Measurements from ENCODE around the gene PALLD. TPM values are rescaled to one million over a fixed set of nuclear protein-coding genes. Genes with fewer than 3 reads are reported as not detected.

PALLD gene
- total RNA-seq, 6 experiments from 2014 or later, result 7.7 to 81.6 (median 24.8) TPM

- peak in 1 of 4 donors; percentile 63 for ATAC-seq
- no peak for DNase-seq
- intact Hi-C loops (cut with DNase I), result no loop called here
- 54% methylated on average over 7 of the region's 7 CpGs for WGBS (ENCODE audit: insufficient coverage, low coverage, low lambda C conversion rate, missing lambda C conversion rate)
- H3K9me3 ChIP-seq, result no peaks in the 10 kb centered on the region
- no peak overlapping the region for H3K4me3 ChIP-seq
- no peak overlapping the region for H3K27ac ChIP-seq
- TF ChIP-seq, protein P1, sequence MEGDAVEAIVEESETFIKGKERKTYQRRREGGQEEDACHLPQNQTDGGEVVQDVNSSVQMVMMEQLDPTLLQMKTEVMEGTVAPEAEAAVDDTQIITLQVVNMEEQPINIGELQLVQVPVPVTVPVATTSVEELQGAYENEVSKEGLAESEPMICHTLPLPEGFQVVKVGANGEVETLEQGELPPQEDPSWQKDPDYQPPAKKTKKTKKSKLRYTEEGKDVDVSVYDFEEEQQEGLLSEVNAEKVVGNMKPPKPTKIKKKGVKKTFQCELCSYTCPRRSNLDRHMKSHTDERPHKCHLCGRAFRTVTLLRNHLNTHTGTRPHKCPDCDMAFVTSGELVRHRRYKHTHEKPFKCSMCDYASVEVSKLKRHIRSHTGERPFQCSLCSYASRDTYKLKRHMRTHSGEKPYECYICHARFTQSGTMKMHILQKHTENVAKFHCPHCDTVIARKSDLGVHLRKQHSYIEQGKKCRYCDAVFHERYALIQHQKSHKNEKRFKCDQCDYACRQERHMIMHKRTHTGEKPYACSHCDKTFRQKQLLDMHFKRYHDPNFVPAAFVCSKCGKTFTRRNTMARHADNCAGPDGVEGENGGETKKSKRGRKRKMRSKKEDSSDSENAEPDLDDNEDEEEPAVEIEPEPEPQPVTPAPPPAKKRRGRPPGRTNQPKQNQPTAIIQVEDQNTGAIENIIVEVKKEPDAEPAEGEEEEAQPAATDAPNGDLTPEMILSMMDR (IDR thresholded peaks at IDR 0.05), result no peak
- no peaks in the 10 kb centered on the region for H3K27me3 ChIP-seq
- H3K4me1 ChIP-seq, result no peaks in the 10 kb centered on the region
- H3K36me3 ChIP-seq, result no peaks in the 10 kb centered on the region
Observed at GRCh38 chr4:168604496-168605373, 107.9 kb downstream of the PALLD start.

DNA sequence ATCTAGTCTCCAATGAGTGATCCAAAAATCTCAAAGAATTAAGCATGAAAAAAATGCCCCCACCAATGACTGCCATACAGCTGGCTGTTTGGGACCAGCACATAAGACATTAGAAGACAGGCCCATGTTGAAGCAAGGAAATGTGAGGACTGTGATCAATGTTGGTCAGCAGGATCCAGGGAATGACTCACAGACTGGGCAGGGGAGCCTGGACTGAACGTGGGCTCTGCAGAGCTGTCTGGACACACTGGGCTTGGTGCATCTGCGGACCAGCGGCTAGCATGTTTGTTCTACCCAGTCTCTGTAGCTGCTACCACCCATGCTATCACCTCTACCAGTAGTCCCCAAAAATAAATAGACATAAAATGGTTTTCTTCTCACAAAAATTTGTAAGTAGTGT is 108.6 kb downstream of the PALLD start:
- no peaks in the 10 kb centered on the region for H3K9me3 ChIP-seq
- no peak overlapping the region for H3K27ac ChIP-seq
- ATAC-seq (no peak), DNase-seq (no peak)
- intact Hi-C loops (cut with DNase I), result no loop called here
- no peaks in the 10 kb centered on the region for H3K36me3 ChIP-seq
- TF ChIP-seq POLR2A (IDR thresholded peaks at IDR 0.05), result no peak
- TF ChIP-seq, protein P1 (IDR thresholded peaks at IDR 0.05), result no peak
- no peaks in the 10 kb centered on the region for H3K27me3 ChIP-seq
- H3K4me3 ChIP-seq, result no peak overlapping the region
- H3K4me1 ChIP-seq, result no peaks in the 10 kb centered on the region
- 43% methylated on average over 1 of the region's 3 CpGs for WGBS (ENCODE audit: insufficient coverage, low coverage, low lambda C conversion rate, missing lambda C conversion rate)

DNA sequence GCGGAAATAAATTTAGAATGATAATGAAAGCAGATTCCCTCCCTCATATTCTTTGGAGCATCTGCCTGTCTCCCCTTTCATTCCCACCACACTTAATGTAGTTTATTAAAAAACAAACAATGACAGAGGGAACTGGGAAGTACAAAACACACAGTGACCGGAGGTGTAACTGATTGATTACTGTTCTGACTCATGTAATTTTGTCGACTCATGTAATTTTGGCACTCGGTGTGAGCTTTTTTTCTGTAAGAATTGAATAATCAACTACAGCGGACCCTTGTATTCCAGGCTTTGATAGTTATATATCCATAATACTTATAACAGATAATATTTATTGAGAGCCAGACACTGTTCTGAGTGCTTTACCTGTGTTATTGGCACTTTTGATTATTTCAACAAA is 110.4 kb downstream of the PALLD start:
- H3K4me1 ChIP-seq, result no peaks in the 10 kb centered on the region
- no peaks in the 10 kb centered on the region for H3K27me3 ChIP-seq
- H3K27ac ChIP-seq, result no peak overlapping the region
- H3K9me3 ChIP-seq, result no peaks in the 10 kb centered on the region
- intact Hi-C loops (cut with DNase I), result no loop called here
- no peaks in the 10 kb centered on the region for H3K36me3 ChIP-seq
- 85% methylated on average over 5 of the region's 5 CpGs for WGBS (ENCODE audit: insufficient coverage, low coverage, low lambda C conversion rate, missing lambda C conversion rate)
- TF ChIP-seq, protein P1 (IDR thresholded peaks at IDR 0.05), result no peak
- no peak for TF ChIP-seq POLR2A (IDR thresholded peaks at IDR 0.05)
- no peak for DNase-seq
- H3K4me3 ChIP-seq, result no peak overlapping the region
- ATAC-seq, result no peak

DNA sequence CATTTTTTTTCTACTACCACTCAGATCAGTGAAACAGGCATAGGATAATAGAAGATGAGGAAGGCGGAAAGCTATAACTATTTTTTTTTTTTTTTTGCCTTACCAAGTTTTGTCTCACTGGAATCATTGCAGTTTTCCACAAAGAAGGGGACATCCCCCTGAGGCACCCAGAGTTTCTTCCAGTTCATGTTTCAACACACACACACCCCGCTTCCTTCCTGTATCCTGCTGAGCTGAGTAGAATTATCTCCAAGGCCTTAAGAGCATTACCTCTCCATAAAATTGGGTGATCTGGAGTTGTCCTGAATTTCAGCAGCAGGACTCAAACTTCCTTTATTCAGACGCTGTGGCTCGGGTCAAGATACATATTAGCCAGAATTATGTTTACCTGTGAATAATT is 111.9 kb downstream of the PALLD start:
- WGBS (ENCODE audit: insufficient coverage, low coverage, low lambda C conversion rate, missing lambda C conversion rate), result 44% methylated on average over 3 of the region's 4 CpGs
- intact Hi-C loops (cut with DNase I), result no loop called here
- no peak for TF ChIP-seq POLR2A (IDR thresholded peaks at IDR 0.05)
- TF ChIP-seq, protein P1 (IDR thresholded peaks at IDR 0.05), result no peak

More for the DNA sequence above, 111.9 kb downstream of the PALLD start:
- H3K9me3 ChIP-seq, result no peaks in the 10 kb centered on the region
- no peak overlapping the region for H3K27ac ChIP-seq
- DNase-seq (no peak), ATAC-seq (no peak)
- no peaks in the 10 kb centered on the region for H3K36me3 ChIP-seq
- H3K27me3 ChIP-seq, result no peaks in the 10 kb centered on the region
- no peak overlapping the region for H3K4me3 ChIP-seq
- no peaks in the 10 kb centered on the region for H3K4me1 ChIP-seq

Data from right lobe of liver (tissue), 6 donors.